Activated CD8-positive, alpha-beta memory T cell treated with anti-CD3 and anti-CD28 coated beads, Interleukin-2, amount 10 ng/mL, durations not matched to agents 7 days and 5 days (primary cell): ENCODE data around the gene NEDD4L. TPM values are rescaled to one million over a fixed set of nuclear protein-coding genes. Genes with fewer than 3 reads are reported as not detected.

ENCODE experiments used
- ATAC-seq: fragments of 150-1000 bp; cut with Tn5 transposase; one replicate; pipeline ENCODE4 v1.10.0; 2021; ENCODE audit warnings: moderate library complexity
- CTCF ChIA-PET: fragments of 350-600 bp; sonication (Branson Sonifier 250); formaldehyde crosslinking; loops from one replicate; lab custom pipeline; 2021; ENCODE audit warnings: antibody characterized with exemption; lab: Charles Lee
- DNase-seq: peaks from one replicate; pipeline ENCODE4 v3.0.0-alpha.2; 2020
- H3K27ac Mint-ChIP-seq: one replicate; pipeline ENCODE4 v1.8.0; 2021; ENCODE audit warnings: mild to moderate bottlenecking, mixed read lengths
- H3K27me3 Mint-ChIP-seq: one replicate; pipeline ENCODE4 v1.8.0; 2021; ENCODE audit warnings: mixed read lengths
- H3K36me3 Mint-ChIP-seq: one replicate; pipeline ENCODE4 v1.8.0; 2021; ENCODE audit warnings: mild to moderate bottlenecking, mixed read lengths
- H3K4me1 Mint-ChIP-seq: one replicate; pipeline ENCODE4 v1.8.0; 2021; ENCODE audit warnings: mixed read lengths
- H3K4me3 Mint-ChIP-seq: one replicate; pipeline ENCODE4 v1.8.0; 2021; ENCODE audit warnings: mild to moderate bottlenecking, moderate library complexity, mixed read lengths
- H3K9me3 Mint-ChIP-seq: one replicate; pipeline ENCODE4 v1.8.0; 2022; ENCODE audit warnings: low read depth, mixed read lengths
- total RNA-seq, 2 experiments: library from RNA; stranded (reverse); gene quantifications; one replicate each; pipeline ENCODE4 v1.2.3, GENCODE V29; 2021

NEDD4L gene
- total RNA-seq, 2 experiments from 2014 or later: 1.4 to 4.2 TPM

GRCh38 chr18:58204776-58205442 lies 160.9 kb downstream of the NEDD4L start:
- no peaks in the 10 kb centered on the region for H3K9me3 Mint-ChIP-seq
- CTCF ChIA-PET: no interaction called here
- H3K36me3 Mint-ChIP-seq: no peaks in the 10 kb centered on the region
- ATAC-seq (no peak), DNase-seq (no peak)
- H3K27ac Mint-ChIP-seq: no peak overlapping the region
- no peak overlapping the region for H3K4me3 Mint-ChIP-seq
- no peaks in the 10 kb centered on the region for H3K4me1 Mint-ChIP-seq
- H3K27me3 Mint-ChIP-seq: peaks cover 2% of the 10 kb centered on the region

- Mint-ChIP-seq H3K9me3 (no peaks in the 10 kb centered on the region), H3K4me3 (no peak overlapping the region), H3K36me3 (no peaks in the 10 kb centered on the region), H3K27me3 (peaks cover 2% of the 10 kb centered on the region), H3K4me1 (no peaks in the 10 kb centered on the region), H3K27ac (no peak overlapping the region)
- ATAC-seq: no peak
- no peak for DNase-seq
- CTCF ChIA-PET: no interaction called here
These were observed 161.6 kb downstream of the NEDD4L start for GRCh38 chr18:58205443-58206160.

GRCh38 chr18:58207520-58208152 lies 163.6 kb downstream of the NEDD4L start:
- Mint-ChIP-seq H3K27ac (no peak overlapping the region), H3K27me3 (peaks cover 9% of the 10 kb centered on the region), H3K36me3 (no peaks in the 10 kb centered on the region), H3K4me1 (no peaks in the 10 kb centered on the region), H3K4me3 (no peak overlapping the region), H3K9me3 (no peaks in the 10 kb centered on the region)
- ATAC-seq (no peak), DNase-seq (no peak)
- CTCF ChIA-PET: no interaction called here

GRCh38 chr18:58208207-58208932 lies 164.3 kb downstream of the NEDD4L start:
- peaks cover 14% of the 10 kb centered on the region for H3K27me3 Mint-ChIP-seq
- no peak overlapping the region for H3K27ac Mint-ChIP-seq
- H3K36me3 Mint-ChIP-seq: no peaks in the 10 kb centered on the region
- ATAC-seq: no peak
- no peak for DNase-seq
- H3K4me1 Mint-ChIP-seq: peaks cover 2% of the 10 kb centered on the region
- CTCF ChIA-PET: no interaction called here
- no peaks in the 10 kb centered on the region for H3K9me3 Mint-ChIP-seq
- H3K4me3 Mint-ChIP-seq: no peak overlapping the region

- Mint-ChIP-seq H3K27ac (no peak overlapping the region), H3K27me3 (peaks cover 21% of the 10 kb centered on the region), H3K4me1 (peaks cover 11% of the 10 kb centered on the region)
These were observed 165.3 kb downstream of the NEDD4L start for GRCh38 chr18:58209326-58209725.

GRCh38 chr18:58211510-58211909 lies 167.5 kb downstream of the NEDD4L start:
- H3K27me3 Mint-ChIP-seq: peaks cover 28% of the 10 kb centered on the region
- H3K27ac Mint-ChIP-seq: no peak overlapping the region
- no peak overlapping the region for H3K4me3 Mint-ChIP-seq
- peaks cover 11% of the 10 kb centered on the region for H3K4me1 Mint-ChIP-seq
- ATAC-seq (no peak), DNase-seq (no peak)
- CTCF ChIA-PET: no interaction called here
- H3K36me3 Mint-ChIP-seq: no peaks in the 10 kb centered on the region
- H3K9me3 Mint-ChIP-seq: no peaks in the 10 kb centered on the region

More at GRCh38 chr18:58209326-58209725, 165.3 kb downstream of the NEDD4L start:
- CTCF ChIA-PET: no interaction called here
- no peak for DNase-seq
- no peaks in the 10 kb centered on the region for H3K36me3 Mint-ChIP-seq
- ATAC-seq: no peak
- no peak overlapping the region for H3K4me3 Mint-ChIP-seq
- no peaks in the 10 kb centered on the region for H3K9me3 Mint-ChIP-seq

- H3K27me3 Mint-ChIP-seq: peaks cover 29% of the 10 kb centered on the region
- no peaks in the 10 kb centered on the region for H3K36me3 Mint-ChIP-seq
- H3K9me3 Mint-ChIP-seq: no peaks in the 10 kb centered on the region
- peaks cover 11% of the 10 kb centered on the region for H3K4me1 Mint-ChIP-seq
- ATAC-seq (no peak), DNase-seq (no peak)
- no peak overlapping the region for H3K27ac Mint-ChIP-seq
- H3K4me3 Mint-ChIP-seq: no peak overlapping the region
- CTCF ChIA-PET: no interaction called here
These were observed 168.2 kb downstream of the NEDD4L start for GRCh38 chr18:58212274-58212673.

GRCh38 chr18:58213440-58213839 lies 169.4 kb downstream of the NEDD4L start:
- H3K4me1 Mint-ChIP-seq: peaks cover 11% of the 10 kb centered on the region
- H3K27ac Mint-ChIP-seq: no peak overlapping the region
- no peak overlapping the region for H3K4me3 Mint-ChIP-seq
- H3K9me3 Mint-ChIP-seq: no peaks in the 10 kb centered on the region
- ATAC-seq: no peak
- CTCF ChIA-PET: no interaction called here
- DNase-seq: no peak
- H3K27me3 Mint-ChIP-seq: peaks cover 29% of the 10 kb centered on the region
- H3K36me3 Mint-ChIP-seq: no peaks in the 10 kb centered on the region

- Mint-ChIP-seq H3K9me3 (no peaks in the 10 kb centered on the region), H3K4me3 (no peak overlapping the region), H3K36me3 (no peaks in the 10 kb centered on the region), H3K4me1 (peaks cover 11% of the 10 kb centered on the region), H3K27ac (no peak overlapping the region), H3K27me3 (peaks cover 33% of the 10 kb centered on the region)
- ATAC-seq (no peak), DNase-seq (no peak)
- CTCF ChIA-PET: no interaction called here
These were observed 171.0 kb downstream of the NEDD4L start for GRCh38 chr18:58215011-58215410.

- Mint-ChIP-seq H3K9me3 (no peaks in the 10 kb centered on the region), H3K27ac (no peak overlapping the region), H3K4me1 (peaks cover 11% of the 10 kb centered on the region), H3K27me3 (peaks cover 33% of the 10 kb centered on the region), H3K36me3 (no peaks in the 10 kb centered on the region), H3K4me3 (no peak overlapping the region)
- no peak for ATAC-seq
- CTCF ChIA-PET: no interaction called here
- no peak for DNase-seq
These were observed 172.1 kb downstream of the NEDD4L start for GRCh38 chr18:58216071-58216481.

- peaks cover 32% of the 10 kb centered on the region for H3K27me3 Mint-ChIP-seq
- CTCF ChIA-PET: interaction anchor here (0.5 kb wide), 1 partner anchor 237 kb away, joined by 3 read pairs; no protein-coding TSS in a partner anchor
- DNase-seq (no peak), ATAC-seq (no peak)
- H3K4me3 Mint-ChIP-seq: no peak overlapping the region
- H3K27ac Mint-ChIP-seq: no peak overlapping the region
- no peaks in the 10 kb centered on the region for H3K36me3 Mint-ChIP-seq
- H3K4me1 Mint-ChIP-seq: peaks cover 11% of the 10 kb centered on the region
- H3K9me3 Mint-ChIP-seq: no peaks in the 10 kb centered on the region
These were observed 173.0 kb downstream of the NEDD4L start for GRCh38 chr18:58217052-58217451.

- ATAC-seq (no peak), DNase-seq (no peak)
- H3K4me3 Mint-ChIP-seq: no peak overlapping the region
- CTCF ChIA-PET: no interaction called here
- peaks cover 11% of the 10 kb centered on the region for H3K4me1 Mint-ChIP-seq
- H3K9me3 Mint-ChIP-seq: no peaks in the 10 kb centered on the region
- peaks cover 27% of the 10 kb centered on the region for H3K27me3 Mint-ChIP-seq
- no peaks in the 10 kb centered on the region for H3K36me3 Mint-ChIP-seq
- H3K27ac Mint-ChIP-seq: no peak overlapping the region
These were observed 174.1 kb downstream of the NEDD4L start for GRCh38 chr18:58218117-58218516.

- no peak for ATAC-seq
- no peak overlapping the region for H3K27ac Mint-ChIP-seq
- CTCF ChIA-PET: interaction anchor here (0.6 kb wide), 1 partner anchor 14 kb away, joined by 4 read pairs; no protein-coding TSS in a partner anchor
These were observed 177.2 kb downstream of the NEDD4L start for GRCh38 chr18:58221060-58221725.

More at GRCh38 chr18:58221060-58221725, 177.2 kb downstream of the NEDD4L start:
- H3K4me1 Mint-ChIP-seq: no peaks in the 10 kb centered on the region
- no peak overlapping the region for H3K4me3 Mint-ChIP-seq
- DNase-seq: no peak
- H3K9me3 Mint-ChIP-seq: no peaks in the 10 kb centered on the region
- peaks cover 16% of the 10 kb centered on the region for H3K27me3 Mint-ChIP-seq
- no peaks in the 10 kb centered on the region for H3K36me3 Mint-ChIP-seq
